Neutrophil (primary cell): ENCODE results near the gene RNF26.

ENCODE experiments used
- H3K27ac ChIP-seq: fragments of 200-600 bp; sonication (generic); 2 replicates; pipeline ENCODE4 v1.5.1; 2016; ENCODE audit warnings: mild to moderate bottlenecking, moderate library complexity
- H3K27me3 ChIP-seq: fragments of 200-600 bp; sonication (generic); 2 replicates; pipeline ENCODE4 v1.6.0; 2016; ENCODE audit warnings: mild to moderate bottlenecking
- H3K36me3 ChIP-seq: fragments of 200-600 bp; sonication (generic); 2 replicates; pipeline ENCODE4 v1.5.1; 2017
- H3K4me1 ChIP-seq, 2 experiments: fragments of 200-600 bp in 1 of 2; sonication (generic) in 1 of 2; 1 replicate in 1 of 2; 2 replicates in 1 of 2; pipeline versions ENCODE4 v1.5.1 to v1.6.1; 2013 to 2016; ENCODE audit warnings: low read depth in 1 of 2, low read length in 1 of 2, mild to moderate bottlenecking in 1 of 2, moderate library complexity in 1 of 2; ENCODE audit not compliant: control insufficient read depth in 1 of 2, insufficient read depth in 1 of 2
- H3K4me3 ChIP-seq, 2 experiments: fragments of 200-600 bp in 1 of 2; sonication (generic) in 1 of 2; 1 replicate in 1 of 2; 2 replicates in 1 of 2; pipeline ENCODE4 v1.5.1; 2013 to 2016; ENCODE audit warnings: low read depth in 1 of 2, low read length in 1 of 2, mild to moderate bottlenecking in 1 of 2, moderate library complexity in 1 of 2
- H3K9me3 ChIP-seq: fragments of 200-600 bp; sonication (generic); 2 replicates; pipeline ENCODE4 v1.5.1; 2016
- CTCF ChIP-seq: fragments of 200-600 bp; sonication (generic); IDR thresholded peaks from 2 replicates; pipeline ENCODE4 v1.5.1; 2016; ENCODE audit warnings: antibody characterized with exemption

RNF26 gene

GRCh38 chr11:119316016-119316728, 18.2 kb upstream of the RNF26 start:
- H3K27ac ChIP-seq = no peak overlapping the region
- no peak for TF ChIP-seq CTCF
- H3K27me3 ChIP-seq = peaks cover 98% of the 10 kb centered on the region
- peaks cover under 1% of the 10 kb centered on the region for H3K36me3 ChIP-seq
- H3K4me1 ChIP-seq = peaks cover 43 to 48% of the 10 kb centered on the region in 2 experiments
- no peak overlapping the region for H3K4me3 ChIP-seq
- H3K9me3 ChIP-seq = no peaks in the 10 kb centered on the region

- Histone ChIP-seq H3K4me1 (peaks cover 51 to 55% of the 10 kb centered on the region in 2 experiments), H3K4me3 (peak within 1 kb of the TSS in 1 of 2 experiments; percentile 5), H3K36me3 (no peaks in the 10 kb centered on the region), H3K27ac (no peak within 1 kb of the TSS), H3K27me3 (peaks cover 100% of the 10 kb centered on the region), H3K9me3 (no peaks in the 10 kb centered on the region)
- no peak for TF ChIP-seq CTCF
Observed at GRCh38 chr11:119316729-119317591, 17.4 kb upstream of the RNF26 start, which contains the start of gene MCAM. MCAM (minus strand) TSS chr11:119317130; CDS start chr11:119317101, 29 bp downstream.

GRCh38 chr11:119317592-119318239, 16.6 kb upstream of the RNF26 start:
- Histone ChIP-seq H3K27ac (no peak overlapping the region), H3K9me3 (no peaks in the 10 kb centered on the region), H3K4me3 (peak overlapping the region in 1 of 2 experiments; percentile 5), H3K36me3 (no peaks in the 10 kb centered on the region), H3K4me1 (peaks cover 51 to 55% of the 10 kb centered on the region in 2 experiments), H3K27me3 (peaks cover 100% of the 10 kb centered on the region)
- no peak for TF ChIP-seq CTCF

GRCh38 chr11:119318240-119319135, 15.8 kb upstream of the RNF26 start:
- Histone ChIP-seq H3K27ac (no peak overlapping the region), H3K9me3 (no peaks in the 10 kb centered on the region), H3K27me3 (peaks cover 100% of the 10 kb centered on the region), H3K4me3 (no peak overlapping the region), H3K36me3 (no peaks in the 10 kb centered on the region), H3K4me1 (peaks cover 51 to 55% of the 10 kb centered on the region in 2 experiments)
- TF ChIP-seq CTCF = no peak
